ENCODE results near the gene DISP3.
"Not testable (repeated sequence)": the region's sequence is repeated elsewhere in the genome, so short reads cannot be mapped to it uniquely, and the experiment has no call there.

Gene DISP3

GRCh38 chr1:11579506-11579905, 100.6 kb downstream of the DISP3 start:
- no peak for TF ChIP-seq CTCF (IDR thresholded peaks at IDR 0.05)
- Histone ChIP-seq H3K4me1 (ENCODE audit: control insufficient read depth in 1 of 2, insufficient read depth in 1 of 2, low read depth in 1 of 2, low read length in 1 of 2) (no peaks in the 10 kb centered on the region), H3K27me3 (peaks cover 23% of the 10 kb centered on the region), H3K4me3 (ENCODE audit: low read depth in 1 of 2, low read length in 1 of 2) (no peak overlapping the region), H3K27ac (no peak overlapping the region), H3K9me3 (no peaks in the 10 kb centered on the region), H3K36me3 (no peaks in the 10 kb centered on the region)

- H3K9me3 ChIP-seq; H3K4me1 ChIP-seq (ENCODE audit: control insufficient read depth in 1 of 2, insufficient read depth in 1 of 2, low read depth in 1 of 2, low read length in 1 of 2); H3K27ac ChIP-seq; H3K36me3 ChIP-seq; H3K4me3 ChIP-seq (ENCODE audit: low read depth in 1 of 2, low read length in 1 of 2): not testable (repeated sequence)
- H3K27me3 ChIP-seq, result peaks cover 26% of the 10 kb centered on the region
Observed at GRCh38 chr1:11580049-11580448, 101.1 kb downstream of the DISP3 start.

GRCh38 chr1:11581445-11581991, 102.6 kb downstream of the DISP3 start:
- H3K4me3 ChIP-seq (ENCODE audit: low read depth in 1 of 2, low read length in 1 of 2), result no peak overlapping the region
- no peak overlapping the region for H3K27ac ChIP-seq
- peaks cover 39% of the 10 kb centered on the region for H3K27me3 ChIP-seq
- no peaks in the 10 kb centered on the region for H3K4me1 ChIP-seq (ENCODE audit: control insufficient read depth in 1 of 2, insufficient read depth in 1 of 2, low read depth in 1 of 2, low read length in 1 of 2)
- no peaks in the 10 kb centered on the region for H3K9me3 ChIP-seq
- TF ChIP-seq CTCF (IDR thresholded peaks at IDR 0.05), result no peak
- H3K36me3 ChIP-seq, result no peaks in the 10 kb centered on the region

- Histone ChIP-seq H3K4me1 (ENCODE audit: control insufficient read depth in 1 of 2, insufficient read depth in 1 of 2, low read depth in 1 of 2, low read length in 1 of 2) (no peaks in the 10 kb centered on the region), H3K27me3 (peaks cover 45% of the 10 kb centered on the region), H3K9me3 (no peaks in the 10 kb centered on the region), H3K36me3 (no peaks in the 10 kb centered on the region), H3K4me3 (ENCODE audit: low read depth in 1 of 2, low read length in 1 of 2) (no peak overlapping the region), H3K27ac (no peak overlapping the region)
- no peak for TF ChIP-seq CTCF (IDR thresholded peaks at IDR 0.05)
Observed at GRCh38 chr1:11585389-11585788, 106.4 kb downstream of the DISP3 start.

All from neutrophil (primary cell).